Measurements from ENCODE around the gene MSI2. TPM values are rescaled to one million over a fixed set of nuclear protein-coding genes. Genes with fewer than 3 reads are reported as not detected.

MSI2 gene
- total RNA-seq, 2 donors from 2014 or later: 88.3 to 114 TPM

- H3K4me3 ChIP-seq (ENCODE audit: low read length): no peak overlapping the region
- no peaks in the 10 kb centered on the region for H3K9me3 ChIP-seq (ENCODE audit: control insufficient read depth, low read length)
- 94 to 96% methylated on average over 4 of the region's 4 CpGs for WGBS, 2 experiments (ENCODE audit: insufficient coverage in 1 of 2, insufficient read length in 1 of 2)
- H3K4me3 Mint-ChIP-seq: no peak overlapping the region
- H3K27ac Mint-ChIP-seq: no peak overlapping the region
- H3K36me3 Mint-ChIP-seq (ENCODE audit: low read depth): peaks cover 40% of the 10 kb centered on the region
- DNase-seq: peak; percentile 38
- H3K4me1 Mint-ChIP-seq: peaks cover 7% of the 10 kb centered on the region
- no peaks in the 10 kb centered on the region for H3K27me3 Mint-ChIP-seq (ENCODE audit: insufficient read depth)
- no peak overlapping the region for H3K9ac ChIP-seq (ENCODE audit: extremely low read depth, low read length, poor library complexity, severe bottlenecking)
- no peaks in the 10 kb centered on the region for H3K4me1 ChIP-seq (ENCODE audit: control insufficient read depth, insufficient read depth, low read length)
- no peak for TF ChIP-seq CTCF (conservative IDR thresholded peaks at IDR 0.05)
- no peak overlapping the region for H3K27ac ChIP-seq (ENCODE audit: low read depth, low read length)
- H3K27me3 ChIP-seq (ENCODE audit: control insufficient read depth, insufficient read depth, low read length, poor library complexity, severe bottlenecking): no peaks in the 10 kb centered on the region
- peaks cover 20% of the 10 kb centered on the region for H3K36me3 ChIP-seq (ENCODE audit: control insufficient read depth, insufficient read depth, low read length)
- no peaks in the 10 kb centered on the region for H3K9me3 Mint-ChIP-seq
Measured at GRCh38 chr17:57672971-57673370, 416.6 kb downstream of the MSI2 start.

- H3K4me3 Mint-ChIP-seq: no peak overlapping the region
- H3K27ac Mint-ChIP-seq: no peak overlapping the region
- 96 to 97% methylated on average over 17 to 22 of the region's 22 CpGs for WGBS, 2 experiments (ENCODE audit: insufficient coverage in 1 of 2, insufficient read length in 1 of 2)
- no peak for TF ChIP-seq CTCF (conservative IDR thresholded peaks at IDR 0.05)
- no peaks in the 10 kb centered on the region for H3K9me3 Mint-ChIP-seq
- H3K4me3 ChIP-seq (ENCODE audit: low read length): no peak overlapping the region
- H3K36me3 ChIP-seq (ENCODE audit: control insufficient read depth, insufficient read depth, low read length): peaks cover 14% of the 10 kb centered on the region
- H3K9me3 ChIP-seq (ENCODE audit: control insufficient read depth, low read length): no peaks in the 10 kb centered on the region
- peak; percentile 39 for DNase-seq
- H3K27me3 ChIP-seq (ENCODE audit: control insufficient read depth, insufficient read depth, low read length, poor library complexity, severe bottlenecking): no peaks in the 10 kb centered on the region
- H3K36me3 Mint-ChIP-seq (ENCODE audit: low read depth): peaks cover 29% of the 10 kb centered on the region
- no peak overlapping the region for H3K27ac ChIP-seq (ENCODE audit: low read depth, low read length)
- H3K4me1 Mint-ChIP-seq: peaks cover 7% of the 10 kb centered on the region
- no peak overlapping the region for H3K9ac ChIP-seq (ENCODE audit: extremely low read depth, low read length, poor library complexity, severe bottlenecking)
- H3K4me1 ChIP-seq (ENCODE audit: control insufficient read depth, insufficient read depth, low read length): no peaks in the 10 kb centered on the region
- H3K27me3 Mint-ChIP-seq (ENCODE audit: insufficient read depth): no peaks in the 10 kb centered on the region
Measured at GRCh38 chr17:57674894-57675293, 418.6 kb downstream of the MSI2 start.

GRCh38 chr17:57675427-57676387, 419.4 kb downstream of the MSI2 start:
- TF ChIP-seq CTCF (conservative IDR thresholded peaks at IDR 0.05): no peak
- Histone ChIP-seq H3K9me3 (ENCODE audit: control insufficient read depth, low read length) (no peaks in the 10 kb centered on the region), H3K27ac (ENCODE audit: low read depth, low read length) (peak overlapping the region; percentile 27), H3K9ac (ENCODE audit: extremely low read depth, low read length, poor library complexity, severe bottlenecking) (no peak overlapping the region), H3K27me3 (ENCODE audit: control insufficient read depth, insufficient read depth, low read length, poor library complexity, severe bottlenecking) (no peaks in the 10 kb centered on the region), H3K4me1 (ENCODE audit: control insufficient read depth, insufficient read depth, low read length) (no peaks in the 10 kb centered on the region), H3K36me3 (ENCODE audit: control insufficient read depth, insufficient read depth, low read length) (peaks cover 14% of the 10 kb centered on the region), H3K4me3 (ENCODE audit: low read length) (no peak overlapping the region)
- no peak overlapping the region for H3K27ac Mint-ChIP-seq
- no peak overlapping the region for H3K4me3 Mint-ChIP-seq
- H3K9me3 Mint-ChIP-seq: no peaks in the 10 kb centered on the region
- peaks cover 29% of the 10 kb centered on the region for H3K36me3 Mint-ChIP-seq (ENCODE audit: low read depth)
- no peaks in the 10 kb centered on the region for H3K27me3 Mint-ChIP-seq (ENCODE audit: insufficient read depth)
- peak; percentile 29 for DNase-seq
- WGBS, 2 experiments (ENCODE audit: insufficient coverage in 1 of 2, insufficient read length in 1 of 2): 95 to 97% methylated on average over 11 to 24 of the region's 24 CpGs
- peaks cover 7% of the 10 kb centered on the region for H3K4me1 Mint-ChIP-seq

All from endodermal cell (in vitro differentiated cells).